Neuronal stem cell (in vitro differentiated cells): ENCODE measurements around the gene JHY.

Source experiments
- DNase-seq: peaks from one replicate; pipeline ENCODE4 v3.0.0-alpha.2; 2013; ENCODE audit warnings: low spot score
- H2AFZ ChIP-seq: one replicate; pipeline ENCODE4 v1.6.1; 2013; ENCODE audit warnings: mild to moderate bottlenecking, low read length, inconsistent platforms
- H2AK5ac ChIP-seq: 2 replicates; pipeline ENCODE4 v1.6.1; 2013; ENCODE audit warnings: low read depth, mild to moderate bottlenecking, inconsistent platforms, low read length, moderate library complexity, mixed read lengths
- H2BK120ac ChIP-seq: 2 replicates; pipeline ENCODE4 v1.6.1; 2013; ENCODE audit warnings: low read depth, mild to moderate bottlenecking, inconsistent platforms, low read length, moderate library complexity, mixed read lengths
- H2BK12ac ChIP-seq: one replicate; pipeline ENCODE4 v1.6.1; 2013; ENCODE audit warnings: low read length, inconsistent platforms
- H2BK15ac ChIP-seq: 2 replicates; pipeline ENCODE4 v1.6.1; 2013; ENCODE audit warnings: mild to moderate bottlenecking, low read length, inconsistent platforms, mixed read lengths
- H2BK5ac ChIP-seq: one replicate; pipeline ENCODE4 v1.6.1; 2013; ENCODE audit warnings: inconsistent platforms, mild to moderate bottlenecking, low read length, moderate library complexity
- H3K14ac ChIP-seq: one replicate; pipeline ENCODE4 v1.6.1; 2013; ENCODE audit warnings: low read length, inconsistent platforms
- H3K18ac ChIP-seq: 2 replicates; pipeline ENCODE4 v1.6.1; 2013; ENCODE audit warnings: low read length, inconsistent platforms
- H3K23ac ChIP-seq: 2 replicates; pipeline ENCODE4 v1.6.1; 2013; ENCODE audit warnings: low read depth, mild to moderate bottlenecking, mixed read lengths, low read length, inconsistent platforms; ENCODE audit not compliant: poor library complexity
- H3K27ac ChIP-seq: replicated peaks from 3 replicates; pipeline ENCODE4 v1.5.1; 2013; ENCODE audit warnings: low read length, inconsistent platforms
- H3K27me3 ChIP-seq, 3 experiments: 2 replicates each; pipeline ENCODE4 v1.6.1; 2013; ENCODE audit warnings: low read length in 3 of 3, mild to moderate bottlenecking in 2 of 3, inconsistent platforms in 1 of 3, low read depth in 1 of 3, mixed read lengths in 1 of 3, moderate library complexity in 1 of 3; ENCODE audit not compliant: control insufficient read depth in 3 of 3, insufficient read depth in 3 of 3
- H3K36me3 ChIP-seq, 2 donors: replicated peaks in 1 of 2; 2 replicates each; pipeline ENCODE4 v1.6.1; 2013; ENCODE audit warnings: low read length in 2 of 2; ENCODE audit not compliant: control insufficient read depth in 2 of 2, insufficient read depth in 2 of 2
- H3K4ac ChIP-seq: 2 replicates; pipeline ENCODE4 v1.6.1; 2013; ENCODE audit warnings: inconsistent platforms, mild to moderate bottlenecking, low read length, moderate library complexity
- H3K4me1 ChIP-seq, 2 donors: 1 replicate in 1 of 2; 2 replicates in 1 of 2; pipeline ENCODE4 v1.6.1; 2013; ENCODE audit warnings: low read length in 2 of 2, low read depth in 1 of 2; ENCODE audit not compliant: control insufficient read depth in 2 of 2, insufficient read depth in 1 of 2
- H3K4me2 ChIP-seq: one replicate; pipeline ENCODE4 v1.6.1; 2013; ENCODE audit warnings: mild to moderate bottlenecking, low read length, inconsistent platforms; ENCODE audit not compliant: insufficient read depth, poor library complexity, severe bottlenecking
- H3K4me3 ChIP-seq, 2 donors: 2 replicates each; pipeline ENCODE4 v1.5.1; 2013; ENCODE audit warnings: low read length in 2 of 2, mild to moderate bottlenecking in 2 of 2, inconsistent platforms in 1 of 2, moderate library complexity in 1 of 2
- H3K79me1 ChIP-seq: one replicate; pipeline ENCODE4 v1.6.1; 2013; ENCODE audit warnings: low read depth, mild to moderate bottlenecking, inconsistent platforms, low read length, moderate library complexity
- H3K9ac ChIP-seq: one replicate; pipeline ENCODE4 v1.6.1; 2013; ENCODE audit warnings: mild to moderate bottlenecking, low read depth, low read length, inconsistent platforms; ENCODE audit not compliant: poor library complexity
- H3K9me3 ChIP-seq, 2 donors: replicated peaks in 1 of 2; 2 replicates each; pipeline versions ENCODE3 to v1.6.1; 2013; ENCODE audit warnings: low read length in 2 of 2, mild to moderate bottlenecking in 2 of 2, inconsistent platforms in 1 of 2, low read depth in 1 of 2, mixed read lengths in 1 of 2, moderate library complexity in 1 of 2; ENCODE audit not compliant: control insufficient read depth in 2 of 2, insufficient read depth in 1 of 2
- H4K8ac ChIP-seq: one replicate; pipeline ENCODE4 v1.6.1; 2013; ENCODE audit warnings: low read depth, mild to moderate bottlenecking, inconsistent platforms, low read length, moderate library complexity
- H4K91ac ChIP-seq: one replicate; pipeline ENCODE4 v1.6.1; 2013; ENCODE audit warnings: low read length, low read depth, mild to moderate bottlenecking, inconsistent platforms; ENCODE audit not compliant: poor library complexity
- WGBS, 2 donors: extraction: QIAGEN DNeasy Blood & Tissue Kit; methylation state at CpG; one replicate each; pipeline ENCODE4 v1.1.7; 2013; ENCODE audit warnings: missing lambda C conversion rate in 2 of 2, mixed read lengths in 1 of 2; ENCODE audit not compliant: insufficient read length in 2 of 2, insufficient replicate concordance in 1 of 2; ENCODE audit errors: extremely low coverage in 2 of 2; 5-methylcytosine and 5-hydroxymethylcytosine counted together

The JHY gene

GRCh38 chr11:122872046-122872445 is 10.5 kb upstream of the JHY start:
- no peak overlapping the region for H3K9ac ChIP-seq
- peaks cover 0 to 9% (median 0%) of the 10 kb centered on the region in 3 experiments for H3K27me3 ChIP-seq
- no peaks in the 10 kb centered on the region for H3K36me3 ChIP-seq
- no peak overlapping the region for H3K4me2 ChIP-seq
- no peak overlapping the region for H2AK5ac ChIP-seq
- no peak overlapping the region for H4K91ac ChIP-seq
- H3K9me3 ChIP-seq: no peaks in the 10 kb centered on the region
- no peaks in the 10 kb centered on the region for H3K79me1 ChIP-seq
- no peak overlapping the region for H4K8ac ChIP-seq
- H3K14ac ChIP-seq: no peak overlapping the region
- no peak overlapping the region for H2BK12ac ChIP-seq
- H3K27ac ChIP-seq: no peak overlapping the region
- no peaks in the 10 kb centered on the region for H3K4me1 ChIP-seq
- no peak overlapping the region for H3K4ac ChIP-seq
- WGBS, 2 donors: no CpG with 5 or more reads among the region's 3 CpGs
- H3K4me3 ChIP-seq: no peak overlapping the region
- no peak overlapping the region for H2BK15ac ChIP-seq
- no peak overlapping the region for H3K18ac ChIP-seq
- H2BK5ac ChIP-seq: no peak overlapping the region
- H3K23ac ChIP-seq: no peak overlapping the region
- no peak overlapping the region for H2AFZ ChIP-seq
- no peak overlapping the region for H2BK120ac ChIP-seq
- no peak for DNase-seq

- no peak overlapping the region for H3K4me3 ChIP-seq
- WGBS, 2 donors: no CpG with 5 or more reads among the region's 7 CpGs
Measured at GRCh38 chr11:122874991-122875390, 7.6 kb upstream of the JHY start.

GRCh38 chr11:122877732-122878131 is 4.8 kb upstream of the JHY start:
- Histone ChIP-seq H3K27me3 (peaks cover 0 to 39% (median 5%) of the 10 kb centered on the region in 3 experiments), H3K4ac (no peak overlapping the region), H3K4me3 (no peak overlapping the region), H3K36me3 (no peaks in the 10 kb centered on the region), H4K8ac (no peak overlapping the region), H2BK15ac (no peak overlapping the region), H2BK12ac (no peak overlapping the region), H3K9me3 (no peaks in the 10 kb centered on the region), H3K23ac (no peak overlapping the region), H2BK120ac (no peak overlapping the region), H2AFZ (no peak overlapping the region), H4K91ac (no peak overlapping the region), H3K18ac (no peak overlapping the region), H3K4me2 (no peak overlapping the region), H3K9ac (no peak overlapping the region), H2AK5ac (no peak overlapping the region), H3K4me1 (peaks cover 2 to 5% of the 10 kb centered on the region in 2 donors), H3K27ac (no peak overlapping the region), H3K14ac (no peak overlapping the region), H3K79me1 (no peaks in the 10 kb centered on the region), H2BK5ac (no peak overlapping the region)
- WGBS, 2 donors: no CpG with 5 or more reads among the region's 5 CpGs
- no peak for DNase-seq

More at GRCh38 chr11:122874991-122875390, 7.6 kb upstream of the JHY start:
- Histone ChIP-seq H2AK5ac (no peak overlapping the region), H3K79me1 (no peaks in the 10 kb centered on the region), H3K9me3 (no peaks in the 10 kb centered on the region), H4K91ac (no peak overlapping the region), H3K4me1 (peaks cover 0 to 5% of the 10 kb centered on the region in 2 donors), H3K14ac (no peak overlapping the region), H2BK15ac (no peak overlapping the region), H3K27me3 (peaks cover 0 to 18% (median 0%) of the 10 kb centered on the region in 3 experiments), H3K4ac (no peak overlapping the region), H2BK12ac (no peak overlapping the region), H2AFZ (no peak overlapping the region), H4K8ac (no peak overlapping the region), H3K27ac (no peak overlapping the region), H3K4me2 (no peak overlapping the region), H2BK5ac (no peak overlapping the region), H3K23ac (no peak overlapping the region), H3K36me3 (no peaks in the 10 kb centered on the region), H3K9ac (no peak overlapping the region), H3K18ac (no peak overlapping the region), H2BK120ac (no peak overlapping the region)
- DNase-seq: no peak

- Histone ChIP-seq H3K4ac (no peak overlapping the region), H4K8ac (no peak overlapping the region), H2BK5ac (no peak overlapping the region), H4K91ac (no peak overlapping the region), H2BK15ac (no peak overlapping the region), H3K18ac (no peak overlapping the region), H3K4me3 (no peak overlapping the region), H2BK120ac (no peak overlapping the region), H2AFZ (no peak overlapping the region), H3K9me3 (no peaks in the 10 kb centered on the region), H3K79me1 (no peaks in the 10 kb centered on the region), H2AK5ac (no peak overlapping the region), H2BK12ac (no peak overlapping the region), H3K4me1 (peaks cover 2 to 12% of the 10 kb centered on the region in 2 donors), H3K9ac (no peak overlapping the region), H3K27ac (no peak overlapping the region), H3K14ac (no peak overlapping the region), H3K36me3 (no peaks in the 10 kb centered on the region), H3K23ac (no peak overlapping the region), H3K27me3 (peaks cover 0 to 57% (median 7%) of the 10 kb centered on the region in 3 experiments), H3K4me2 (no peak overlapping the region)
- no peak for DNase-seq
- whole genome bisulfite sequencing, 2 donors: no CpG with 5 or more reads among the region's 4 CpGs
Measured at GRCh38 chr11:122879785-122880184, 2.8 kb upstream of the JHY start.
